ENCODE measurements around the gene ALKAL2.

Gene ALKAL2

DNA sequence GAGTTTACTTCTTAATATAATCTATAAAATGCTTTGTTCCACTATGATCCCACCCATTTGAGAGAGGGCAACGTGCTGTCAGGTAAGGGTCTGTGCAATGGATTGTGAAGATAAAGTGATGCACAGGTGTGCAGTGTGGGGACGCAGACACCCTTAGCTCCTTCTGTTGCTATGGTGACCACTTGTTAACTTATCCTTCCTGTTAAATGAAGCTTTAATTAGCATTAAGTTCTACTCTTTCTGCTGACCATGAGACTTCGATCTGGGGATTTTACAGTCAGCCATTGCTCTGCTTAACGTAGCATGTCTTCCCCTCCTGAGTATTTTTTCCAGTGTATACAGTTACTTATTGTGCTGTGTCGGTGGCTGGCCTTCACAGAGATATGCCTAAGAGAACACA is 23.1 kb upstream of the ALKAL2 start:
- H3K27ac Mint-ChIP-seq: no peak overlapping the region
- DNase-seq: no peak
- no peaks in the 10 kb centered on the region for H3K36me3 Mint-ChIP-seq
- H3K4me3 Mint-ChIP-seq: no peak overlapping the region
- CTCF ChIA-PET: no interaction called here
- no peaks in the 10 kb centered on the region for H3K4me1 Mint-ChIP-seq
- H3K27me3 Mint-ChIP-seq: peaks cover 6% of the 10 kb centered on the region
- H3K9me3 Mint-ChIP-seq: no peaks in the 10 kb centered on the region

DNA sequence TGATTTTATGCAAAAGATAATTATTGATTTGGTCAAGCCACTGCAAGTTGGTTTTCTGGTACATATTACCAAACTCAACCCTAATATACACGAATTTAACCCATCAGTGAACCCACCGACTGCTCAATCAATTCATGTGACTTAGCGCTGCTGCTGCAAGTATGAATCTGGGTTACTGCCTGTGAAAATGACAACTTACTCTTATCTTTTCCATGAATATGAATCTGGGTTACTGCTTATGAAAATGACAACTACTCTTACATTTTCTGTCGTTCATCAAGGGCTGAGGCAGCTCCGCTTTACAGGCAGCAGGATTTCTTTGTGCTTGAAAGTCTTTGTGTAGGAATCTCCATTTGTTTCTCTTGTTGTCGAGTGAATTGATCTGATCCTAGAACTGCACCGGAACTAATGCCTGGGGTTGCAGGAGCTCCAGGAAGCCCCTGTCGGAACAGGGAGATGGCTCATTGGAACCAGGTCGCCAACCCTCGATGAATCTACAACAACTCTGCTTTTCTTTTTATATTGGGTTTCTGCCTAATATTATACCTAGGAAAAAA is 22.1 kb upstream of the ALKAL2 start:
- H3K36me3 Mint-ChIP-seq: no peaks in the 10 kb centered on the region
- DNase-seq: no peak
- CTCF ChIA-PET: interaction anchor here (0.6 kb wide), 1 partner anchor 89 kb away, joined by 3 read pairs; no protein-coding TSS in a partner anchor
- no peak overlapping the region for H3K27ac Mint-ChIP-seq
- H3K4me3 Mint-ChIP-seq: no peak overlapping the region
- H3K4me1 Mint-ChIP-seq: no peaks in the 10 kb centered on the region
- no peaks in the 10 kb centered on the region for H3K9me3 Mint-ChIP-seq
- H3K27me3 Mint-ChIP-seq: peaks cover 6% of the 10 kb centered on the region

- no peak for DNase-seq
- CTCF ChIA-PET: interaction anchor here (0.6 kb wide), 1 partner anchor 88 kb away, joined by 3 read pairs; no protein-coding TSS in a partner anchor
- Mint-ChIP-seq H3K4me1 (no peaks in the 10 kb centered on the region), H3K4me3 (no peak overlapping the region), H3K36me3 (no peaks in the 10 kb centered on the region), H3K27me3 (peaks cover 6% of the 10 kb centered on the region), H3K27ac (no peak overlapping the region), H3K9me3 (no peaks in the 10 kb centered on the region)
Measured at GRCh38 chr2:309148-309953, 21.5 kb upstream of the ALKAL2 start.

DNA sequence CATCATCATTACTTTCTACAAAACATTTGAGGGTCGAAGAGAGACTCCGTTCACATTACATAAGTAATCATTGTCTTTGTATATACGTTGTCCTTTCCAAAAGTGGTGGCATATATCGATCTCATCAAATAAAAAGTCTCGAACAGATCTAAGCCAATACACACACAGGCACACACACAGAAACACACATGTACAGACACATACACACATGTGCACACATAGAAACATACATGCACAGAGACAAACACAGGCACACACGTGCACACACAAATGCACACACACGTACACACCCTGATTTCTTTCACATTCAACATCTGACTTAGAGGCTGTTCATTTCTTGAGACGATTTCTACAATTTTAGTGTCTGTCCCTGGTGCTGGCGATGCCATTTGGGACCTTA is 17.5 kb upstream of the ALKAL2 start:
- CTCF ChIA-PET: no interaction called here
- Mint-ChIP-seq H3K36me3 (no peaks in the 10 kb centered on the region), H3K27me3 (peaks cover 7% of the 10 kb centered on the region), H3K4me1 (no peaks in the 10 kb centered on the region), H3K27ac (no peak overlapping the region), H3K4me3 (no peak overlapping the region), H3K9me3 (peaks cover 6% of the 10 kb centered on the region)
- DNase-seq: no peak

DNA sequence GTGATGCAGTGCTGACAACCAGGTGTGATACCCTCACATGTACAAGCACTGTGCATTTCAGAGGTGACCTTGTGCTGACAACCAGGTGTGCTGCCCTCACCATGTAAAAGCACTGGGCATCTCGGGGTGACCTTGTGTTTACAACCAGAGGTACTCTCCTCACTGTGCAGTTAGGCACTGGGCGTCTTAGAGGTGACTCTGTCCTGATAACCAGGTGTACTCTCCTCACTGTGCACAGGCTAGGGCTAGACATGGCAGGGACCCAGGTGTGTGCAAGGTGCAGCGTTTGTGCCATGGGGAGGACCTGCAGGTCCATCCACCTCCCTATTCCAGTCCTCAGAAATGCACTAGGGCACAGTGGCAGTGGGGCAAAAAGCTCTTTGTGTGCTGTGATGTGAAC is 8.5 kb upstream of the ALKAL2 start:
- Mint-ChIP-seq H3K4me3 (no peak overlapping the region), H3K9me3 (peaks cover 6% of the 10 kb centered on the region), H3K4me1 (no peaks in the 10 kb centered on the region), H3K36me3 (no peaks in the 10 kb centered on the region), H3K27ac (no peak overlapping the region), H3K27me3 (peaks cover 39% of the 10 kb centered on the region)
- CTCF ChIA-PET: no interaction called here
- DNase-seq: no peak

- Mint-ChIP-seq H3K9me3 (no peaks in the 10 kb centered on the region), H3K27ac (no peak overlapping the region), H3K36me3 (no peaks in the 10 kb centered on the region), H3K27me3 (peaks cover 46% of the 10 kb centered on the region), H3K4me3 (no peak overlapping the region), H3K4me1 (no peaks in the 10 kb centered on the region)
- CTCF ChIA-PET: no interaction called here
- no peak for DNase-seq
Measured at GRCh38 chr2:295090-295489, 7.2 kb upstream of the ALKAL2 start.

DNA sequence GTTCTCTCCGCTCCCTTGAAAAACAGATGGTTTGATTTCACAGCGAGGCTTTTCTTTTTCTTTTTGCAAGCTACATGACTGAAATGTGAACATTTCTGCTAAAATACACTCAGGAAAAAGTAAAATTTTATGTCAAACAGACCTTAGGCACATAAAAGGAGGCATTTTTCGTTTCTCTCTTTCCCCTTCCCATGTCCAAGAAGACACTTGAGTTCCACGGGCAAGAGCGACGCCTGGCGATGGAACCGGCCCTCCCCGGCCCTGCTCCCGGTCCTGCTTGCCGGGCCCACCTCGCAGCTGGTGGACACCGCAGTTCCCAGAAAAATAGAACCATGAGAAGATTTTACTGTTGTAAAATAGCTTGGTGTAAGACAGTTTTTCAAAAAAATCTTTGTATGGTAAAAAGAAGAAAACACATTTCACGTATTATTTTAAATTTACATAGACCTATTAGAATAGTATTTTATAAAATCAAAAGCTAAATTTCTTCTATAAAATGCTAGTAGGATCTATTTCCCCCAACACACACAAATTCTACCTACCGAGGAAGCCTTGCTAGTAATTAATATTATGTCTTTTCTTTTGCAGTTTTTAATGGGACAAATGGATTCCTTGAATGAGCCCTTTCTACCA is 2.3 kb upstream of the ALKAL2 start:
- H3K27me3 Mint-ChIP-seq: peaks cover 77% of the 10 kb centered on the region
- DNase-seq: peak; percentile 70
- no peaks in the 10 kb centered on the region for H3K36me3 Mint-ChIP-seq
- H3K4me1 Mint-ChIP-seq: peaks cover 6% of the 10 kb centered on the region
- no peak overlapping the region for H3K27ac Mint-ChIP-seq
- peak overlapping the region; percentile 67 for H3K4me3 Mint-ChIP-seq
- CTCF ChIA-PET: interaction anchor here (0.9 to 1.8 kb wide), 5 partner anchors 35 to 271 kb away, joined by 3 to 10 read pairs (median 3); no protein-coding TSS in a partner anchor
- H3K9me3 Mint-ChIP-seq: no peaks in the 10 kb centered on the region

DNA sequence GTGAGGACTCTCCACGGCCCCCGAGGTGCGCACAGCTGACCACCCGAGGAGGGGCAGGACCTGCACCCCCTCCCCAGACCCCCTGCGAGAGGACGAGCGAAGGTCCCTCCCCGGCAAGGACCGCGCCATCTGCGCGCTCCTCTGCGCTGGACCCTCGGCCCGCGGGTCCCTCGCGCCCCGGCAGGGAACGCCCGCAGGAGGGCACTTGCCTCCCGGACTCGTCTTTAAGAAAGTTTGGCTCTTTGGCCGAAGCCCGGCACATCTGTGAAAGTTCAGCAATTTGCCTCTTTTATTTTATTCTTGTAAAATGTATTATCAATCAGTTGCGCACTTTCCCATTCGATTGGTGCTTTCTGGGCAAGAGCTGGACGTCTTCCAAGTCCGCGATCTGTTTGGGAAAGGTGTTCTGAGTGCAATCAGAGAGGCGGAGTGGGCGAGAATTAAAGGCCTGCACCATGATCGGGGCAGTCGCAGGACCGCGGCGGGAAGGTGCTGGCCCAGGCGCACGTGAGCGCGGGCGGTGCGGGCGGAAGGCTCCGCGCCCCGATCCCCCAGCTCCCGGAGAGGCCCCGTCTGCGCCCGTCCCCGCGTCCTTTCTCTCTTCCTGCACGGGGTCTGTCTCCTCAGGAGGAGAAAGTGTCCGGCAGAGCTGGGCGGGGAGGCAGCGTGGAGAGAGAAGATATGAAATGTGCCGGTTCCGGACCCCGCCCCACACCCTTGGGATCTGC is 1.6 kb upstream of the ALKAL2 start:
- CTCF ChIA-PET: interaction anchor here (0.9 to 1.8 kb wide), 5 partner anchors 35 to 270 kb away, joined by 3 to 10 read pairs (median 3); no protein-coding TSS in a partner anchor
- no peaks in the 10 kb centered on the region for H3K36me3 Mint-ChIP-seq
- H3K27me3 Mint-ChIP-seq: peaks cover 75% of the 10 kb centered on the region
- DNase-seq: no peak
- peak overlapping the region; percentile 67 for H3K4me3 Mint-ChIP-seq
- no peak overlapping the region for H3K27ac Mint-ChIP-seq
- H3K9me3 Mint-ChIP-seq: no peaks in the 10 kb centered on the region
- H3K4me1 Mint-ChIP-seq: peaks cover 6% of the 10 kb centered on the region

DNA sequence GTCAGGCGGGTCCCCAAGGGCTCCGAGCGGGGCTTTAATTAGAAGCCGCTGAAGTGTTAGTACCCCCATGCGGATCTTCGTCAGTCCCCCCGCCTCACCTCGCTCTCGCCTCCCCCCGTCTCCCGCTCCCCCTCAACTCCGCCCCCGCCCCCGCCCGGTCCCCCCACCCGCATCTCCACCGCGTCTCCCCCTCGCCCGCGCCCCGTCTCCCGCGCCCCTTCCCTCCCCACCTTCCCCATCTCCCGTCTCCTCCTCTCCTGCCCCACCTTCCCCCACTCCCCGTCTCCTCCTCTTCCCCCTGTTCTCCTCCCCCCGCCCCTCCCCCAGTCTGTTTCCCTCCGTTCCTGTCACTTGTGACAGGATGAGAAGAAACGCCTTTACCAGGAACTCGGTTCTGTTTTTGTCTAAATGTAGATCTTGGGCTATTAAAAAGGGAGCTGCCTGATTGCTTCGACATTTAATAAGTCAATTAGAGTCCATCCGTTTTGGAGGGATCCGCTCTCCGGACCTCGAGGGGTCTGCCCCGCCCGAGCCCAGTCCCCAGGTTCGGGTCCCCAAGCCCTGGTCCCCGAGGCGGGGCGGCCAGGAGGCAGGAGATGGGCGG is 969 bp upstream of the ALKAL2 start:
- no peak overlapping the region for H3K27ac Mint-ChIP-seq
- CTCF ChIA-PET: interaction anchor here (1.0 to 1.8 kb wide), 2 partner anchors 231 to 269 kb away, joined by 3 to 10 read pairs; no protein-coding TSS in a partner anchor
- peaks cover 6% of the 10 kb centered on the region for H3K4me1 Mint-ChIP-seq
- peaks cover 74% of the 10 kb centered on the region for H3K27me3 Mint-ChIP-seq
- H3K9me3 Mint-ChIP-seq: no peaks in the 10 kb centered on the region
- H3K36me3 Mint-ChIP-seq: no peaks in the 10 kb centered on the region
- H3K4me3 Mint-ChIP-seq: peak overlapping the region; percentile 47
- no peak for DNase-seq

GRCh38 chr2:287471-287885 is 413 bp downstream of the ALKAL2 start:
- peaks cover 6% of the 10 kb centered on the region for H3K4me1 Mint-ChIP-seq
- CTCF ChIA-PET: no interaction called here
- H3K27ac Mint-ChIP-seq: no peak overlapping the region
- no peak overlapping the region for H3K4me3 Mint-ChIP-seq
- H3K36me3 Mint-ChIP-seq: peaks cover under 1% of the 10 kb centered on the region
- H3K27me3 Mint-ChIP-seq: peaks cover 69% of the 10 kb centered on the region
- DNase-seq: no peak
- H3K9me3 Mint-ChIP-seq: no peaks in the 10 kb centered on the region

DNA sequence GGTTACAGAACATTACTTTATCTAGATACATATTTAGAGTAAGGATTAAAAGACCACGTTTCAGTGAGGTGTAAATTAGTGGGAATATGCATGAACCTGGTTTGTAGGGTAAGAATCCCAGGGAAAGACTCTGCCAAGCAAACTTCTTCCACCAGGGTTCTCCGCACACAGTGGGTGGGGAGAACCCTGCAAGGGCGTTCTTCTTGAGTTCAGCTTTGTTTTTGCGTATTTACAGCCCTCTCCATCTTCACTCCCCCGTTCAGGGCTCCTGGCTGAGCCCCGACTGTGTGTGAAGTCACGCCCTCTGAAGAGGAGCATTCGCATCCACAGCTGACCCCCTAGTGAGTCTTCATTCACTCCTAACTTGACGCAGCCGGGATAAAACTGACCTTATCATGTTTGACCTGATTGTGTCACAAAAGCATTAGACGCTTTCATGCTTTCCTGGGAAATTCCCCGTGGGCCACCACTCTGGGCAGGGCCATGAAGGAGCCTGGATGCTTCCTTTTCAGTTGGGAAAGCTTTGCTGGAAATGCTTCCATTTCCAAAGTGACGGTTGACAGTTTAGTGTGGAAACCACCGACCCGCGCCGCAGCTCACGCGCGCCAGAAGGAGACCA is 1.0 kb downstream of the ALKAL2 start:
- no peak overlapping the region for H3K4me3 Mint-ChIP-seq
- peaks cover 65% of the 10 kb centered on the region for H3K27me3 Mint-ChIP-seq
- H3K9me3 Mint-ChIP-seq: no peaks in the 10 kb centered on the region
- DNase-seq: no peak
- H3K36me3 Mint-ChIP-seq: peaks cover 7% of the 10 kb centered on the region
- H3K27ac Mint-ChIP-seq: no peak overlapping the region
- H3K4me1 Mint-ChIP-seq: peaks cover 6% of the 10 kb centered on the region
- CTCF ChIA-PET: interaction anchor here (1.2 kb wide), 1 partner anchor 268 kb away, joined by 4 read pairs; no protein-coding TSS in a partner anchor

GRCh38 chr2:286035-286434 is 1.9 kb downstream of the ALKAL2 start:
- H3K4me1 Mint-ChIP-seq: peaks cover 6% of the 10 kb centered on the region
- H3K9me3 Mint-ChIP-seq: no peaks in the 10 kb centered on the region
- no peak overlapping the region for H3K27ac Mint-ChIP-seq
- no peak overlapping the region for H3K4me3 Mint-ChIP-seq
- CTCF ChIA-PET: interaction anchor here (1.2 kb wide), 1 partner anchor 267 kb away, joined by 4 read pairs; no protein-coding TSS in a partner anchor
- peaks cover 58% of the 10 kb centered on the region for H3K27me3 Mint-ChIP-seq
- DNase-seq: no peak
- H3K36me3 Mint-ChIP-seq: peaks cover 13% of the 10 kb centered on the region

- Mint-ChIP-seq H3K36me3 (peaks cover 18% of the 10 kb centered on the region), H3K4me1 (peaks cover 6% of the 10 kb centered on the region), H3K27ac (no peak overlapping the region), H3K4me3 (no peak overlapping the region), H3K9me3 (no peaks in the 10 kb centered on the region), H3K27me3 (peaks cover 54% of the 10 kb centered on the region)
- DNase-seq: no peak
- CTCF ChIA-PET: interaction anchor here (1.2 kb wide), 1 partner anchor 267 kb away, joined by 4 read pairs; no protein-coding TSS in a partner anchor
Measured at GRCh38 chr2:285531-285930, 2.4 kb downstream of the ALKAL2 start.
